ENCODE measurements around the gene XPR1.

XPR1 gene

DNA sequence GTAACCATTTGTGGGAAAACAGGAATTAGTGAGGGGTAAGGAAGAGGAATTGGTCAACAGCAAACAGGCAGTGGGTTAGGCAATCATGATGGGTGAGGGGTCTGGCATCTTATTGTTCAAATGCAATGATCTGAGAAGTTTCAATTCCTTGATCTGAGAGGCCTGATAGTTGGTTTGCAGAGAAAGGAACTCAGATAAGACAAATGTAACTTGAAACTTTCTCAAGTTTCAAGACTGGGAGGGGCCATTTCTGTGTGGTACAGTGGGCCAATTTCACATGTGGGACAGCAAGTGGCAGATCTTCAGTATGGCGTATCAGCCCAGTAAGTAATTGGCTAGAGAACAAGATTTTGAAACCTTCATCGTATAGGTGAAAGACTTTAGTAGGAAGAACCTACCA is 102.5 kb downstream of the XPR1 start:
- Histone ChIP-seq H2AFZ (ENCODE audit: low read depth, low read length, severe bottlenecking) (no peak overlapping the region), H3K9me2 (replicated peaks; ENCODE audit: insufficient read depth, low read length) (no peaks in the 10 kb centered on the region), H3F3A (ENCODE audit: insufficient read depth) (no peaks in the 10 kb centered on the region), H3K9me3 (ENCODE audit: insufficient read depth, low read length) (peaks cover 23% of the 10 kb centered on the region; the same call in 1 of the 2 replicates), H3K79me2 (ENCODE audit: insufficient read depth, low read length) (no peaks in the 10 kb centered on the region), H3K36me3 (ENCODE audit: low read length) (no peaks in the 10 kb centered on the region), H4K20me1 (ENCODE audit: low read depth, low read length) (no peaks in the 10 kb centered on the region), H3K27me3 (ENCODE audit: low read length) (no peaks in the 10 kb centered on the region), H3K4me3 (ENCODE audit: insufficient read depth, low read length, poor library complexity, severe bottlenecking) (no peak overlapping the region), H3K9ac (ENCODE audit: low read length) (no peak overlapping the region), H3K4me2 (ENCODE audit: low read depth, low read length, poor library complexity, severe bottlenecking) (no peak overlapping the region), H3K27ac (ENCODE audit: low read depth, low read length) (no peak overlapping the region)
- TF ChIP-seq EZH2phosphoT487 (conservative IDR thresholded peaks at IDR 0.05; ENCODE audit: low read length), result no peak
- TF ChIP-seq, protein P1, sequence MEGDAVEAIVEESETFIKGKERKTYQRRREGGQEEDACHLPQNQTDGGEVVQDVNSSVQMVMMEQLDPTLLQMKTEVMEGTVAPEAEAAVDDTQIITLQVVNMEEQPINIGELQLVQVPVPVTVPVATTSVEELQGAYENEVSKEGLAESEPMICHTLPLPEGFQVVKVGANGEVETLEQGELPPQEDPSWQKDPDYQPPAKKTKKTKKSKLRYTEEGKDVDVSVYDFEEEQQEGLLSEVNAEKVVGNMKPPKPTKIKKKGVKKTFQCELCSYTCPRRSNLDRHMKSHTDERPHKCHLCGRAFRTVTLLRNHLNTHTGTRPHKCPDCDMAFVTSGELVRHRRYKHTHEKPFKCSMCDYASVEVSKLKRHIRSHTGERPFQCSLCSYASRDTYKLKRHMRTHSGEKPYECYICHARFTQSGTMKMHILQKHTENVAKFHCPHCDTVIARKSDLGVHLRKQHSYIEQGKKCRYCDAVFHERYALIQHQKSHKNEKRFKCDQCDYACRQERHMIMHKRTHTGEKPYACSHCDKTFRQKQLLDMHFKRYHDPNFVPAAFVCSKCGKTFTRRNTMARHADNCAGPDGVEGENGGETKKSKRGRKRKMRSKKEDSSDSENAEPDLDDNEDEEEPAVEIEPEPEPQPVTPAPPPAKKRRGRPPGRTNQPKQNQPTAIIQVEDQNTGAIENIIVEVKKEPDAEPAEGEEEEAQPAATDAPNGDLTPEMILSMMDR (IDR thresholded peaks at IDR 0.05; ENCODE audit: insufficient read depth, low read length, poor library complexity, severe bottlenecking), result no peak

DNA sequence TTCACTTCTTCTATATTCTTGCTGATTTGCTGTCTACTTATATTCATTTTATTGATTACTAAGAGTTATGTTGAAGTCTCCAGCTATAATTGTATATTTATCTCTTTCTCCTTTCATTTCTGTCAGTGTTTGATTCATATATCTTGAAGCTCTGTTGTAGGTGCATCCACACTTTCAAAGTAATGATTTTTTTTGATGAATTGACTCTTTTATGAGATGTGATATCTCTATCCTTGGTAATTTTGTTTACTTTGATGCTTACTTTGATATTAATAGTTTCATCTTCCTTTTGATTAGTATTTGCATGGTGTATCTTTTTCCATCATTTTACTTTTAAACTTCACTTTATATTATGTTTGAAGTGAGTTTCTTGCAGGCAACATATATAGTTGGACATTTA is 110.8 kb downstream of the XPR1 start:
- Histone ChIP-seq H3K4me2 (ENCODE audit: low read depth, low read length, poor library complexity, severe bottlenecking) (no peak overlapping the region), H4K20me1 (ENCODE audit: low read depth, low read length) (no peaks in the 10 kb centered on the region), H3K79me2 (ENCODE audit: insufficient read depth, low read length) (no peaks in the 10 kb centered on the region), H3K27ac (ENCODE audit: low read depth, low read length) (no peak overlapping the region), H3K9me3 (ENCODE audit: insufficient read depth, low read length) (no peaks in the 10 kb centered on the region), H2AFZ (ENCODE audit: low read depth, low read length, severe bottlenecking) (no peak overlapping the region), H3K27me3 (ENCODE audit: low read length) (no peaks in the 10 kb centered on the region), H3K9me2 (replicated peaks; ENCODE audit: insufficient read depth, low read length) (no peaks in the 10 kb centered on the region), H3K4me3 (ENCODE audit: insufficient read depth, low read length, poor library complexity, severe bottlenecking) (no peak overlapping the region), H3K9ac (ENCODE audit: low read length) (no peak overlapping the region), H3F3A (ENCODE audit: insufficient read depth) (no peaks in the 10 kb centered on the region; the same call in 1 of the 2 replicates), H3K36me3 (ENCODE audit: low read length) (no peaks in the 10 kb centered on the region)
- TF ChIP-seq, protein P1 (IDR thresholded peaks at IDR 0.05; ENCODE audit: insufficient read depth, low read length, poor library complexity, severe bottlenecking), result no peak
- TF ChIP-seq EZH2phosphoT487 (conservative IDR thresholded peaks at IDR 0.05; ENCODE audit: low read length), result no peak

DNA sequence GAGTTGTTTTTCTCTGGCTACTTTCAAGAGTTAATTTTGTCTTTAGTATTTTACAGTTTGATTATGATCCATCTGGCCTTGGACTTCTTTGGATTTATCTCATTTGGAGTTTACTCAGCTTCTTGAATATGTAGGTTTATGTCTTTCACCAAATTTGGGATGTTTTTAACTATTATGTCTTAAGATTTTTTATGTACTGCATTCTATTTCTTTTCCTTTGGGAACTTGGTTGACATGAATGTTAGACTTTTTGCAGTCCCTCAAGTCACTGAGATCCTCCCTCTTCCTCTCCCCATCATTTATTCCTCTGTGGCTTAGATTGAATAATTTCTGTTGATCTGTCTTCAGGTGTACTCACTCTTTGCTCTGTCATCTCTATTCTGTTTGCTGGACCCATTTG is 112.0 kb downstream of the XPR1 start:
- TF ChIP-seq, protein P1 (IDR thresholded peaks at IDR 0.05; ENCODE audit: insufficient read depth, low read length, poor library complexity, severe bottlenecking), result no peak
- TF ChIP-seq EZH2phosphoT487 (conservative IDR thresholded peaks at IDR 0.05; ENCODE audit: low read length), result no peak
- no peaks in the 10 kb centered on the region for H3K27me3 ChIP-seq (ENCODE audit: low read length)
- no peaks in the 10 kb centered on the region for H3K79me2 ChIP-seq (ENCODE audit: insufficient read depth, low read length)
- no peak overlapping the region for H3K4me2 ChIP-seq (ENCODE audit: low read depth, low read length, poor library complexity, severe bottlenecking)
- no peaks in the 10 kb centered on the region for H3K9me2 ChIP-seq (replicated peaks; ENCODE audit: insufficient read depth, low read length)
- H3K27ac ChIP-seq (ENCODE audit: low read depth, low read length), result no peak overlapping the region
- no peak overlapping the region for H2AFZ ChIP-seq (ENCODE audit: low read depth, low read length, severe bottlenecking)
- H3K9ac ChIP-seq (ENCODE audit: low read length), result no peak overlapping the region
- no peaks in the 10 kb centered on the region for H3K9me3 ChIP-seq (ENCODE audit: insufficient read depth, low read length)
- no peaks in the 10 kb centered on the region for H3K36me3 ChIP-seq (ENCODE audit: low read length)
- H3F3A ChIP-seq (ENCODE audit: insufficient read depth), result no peaks in the 10 kb centered on the region; the same call in 1 of the 2 replicates
- H3K4me3 ChIP-seq (ENCODE audit: insufficient read depth, low read length, poor library complexity, severe bottlenecking), result no peak overlapping the region
- no peaks in the 10 kb centered on the region for H4K20me1 ChIP-seq (ENCODE audit: low read depth, low read length)
